ENCODE results near the gene ARHGAP25.

ARHGAP25 gene

GRCh38 chr2:68741805-68742306 lies 7.2 kb downstream of the ARHGAP25 start:
- DNase-seq = no peak

GRCh38 chr2:68742626-68743415 lies 8.2 kb downstream of the ARHGAP25 start:
- no peak for TF ChIP-seq POLR2A (IDR thresholded peaks at IDR 0.05; ENCODE audit: low read length)
- TF ChIP-seq GATA1 (IDR thresholded peaks at IDR 0.05; ENCODE audit: low read depth, low read length) = no peak
- no peak for DNase-seq

More at GRCh38 chr2:68741805-68742306, 7.2 kb downstream of the ARHGAP25 start:
- TF ChIP-seq POLR2A (IDR thresholded peaks at IDR 0.05; ENCODE audit: low read length) (no peak), GATA1 (IDR thresholded peaks at IDR 0.05; ENCODE audit: low read depth, low read length) (no peak)

GRCh38 chr2:68743531-68743930 lies 8.9 kb downstream of the ARHGAP25 start:
- DNase-seq = no peak
- TF ChIP-seq POLR2A (IDR thresholded peaks at IDR 0.05; ENCODE audit: low read length) (no peak), GATA1 (IDR thresholded peaks at IDR 0.05; ENCODE audit: low read depth, low read length) (no peak)

GRCh38 chr2:68744366-68744912 lies 9.8 kb downstream of the ARHGAP25 start:
- no peak for TF ChIP-seq GATA1 (IDR thresholded peaks at IDR 0.05; ENCODE audit: low read depth, low read length)
- TF ChIP-seq POLR2A (IDR thresholded peaks at IDR 0.05; ENCODE audit: low read length) = no peak
- DNase-seq = no peak

GRCh38 chr2:68745006-68745405 lies 10.4 kb downstream of the ARHGAP25 start:
- TF ChIP-seq POLR2A (IDR thresholded peaks at IDR 0.05; ENCODE audit: low read length) (no peak), GATA1 (IDR thresholded peaks at IDR 0.05; ENCODE audit: low read depth, low read length) (no peak)
- DNase-seq = no peak

GRCh38 chr2:68746408-68746807 lies 11.8 kb downstream of the ARHGAP25 start:
- TF ChIP-seq POLR2A (IDR thresholded peaks at IDR 0.05; ENCODE audit: low read length) = no peak
- TF ChIP-seq GATA1 (IDR thresholded peaks at IDR 0.05; ENCODE audit: low read depth, low read length) = no peak

GRCh38 chr2:68747413-68747812 lies 12.8 kb downstream of the ARHGAP25 start:
- no peak for DNase-seq
- TF ChIP-seq GATA1 (IDR thresholded peaks at IDR 0.05; ENCODE audit: low read depth, low read length) (no peak), POLR2A (IDR thresholded peaks at IDR 0.05; ENCODE audit: low read length) (no peak)

More at GRCh38 chr2:68746408-68746807, 11.8 kb downstream of the ARHGAP25 start:
- no peak for DNase-seq

GRCh38 chr2:68747900-68748299 lies 13.3 kb downstream of the ARHGAP25 start:
- TF ChIP-seq GATA1 (IDR thresholded peaks at IDR 0.05; ENCODE audit: low read depth, low read length) (no peak), POLR2A (IDR thresholded peaks at IDR 0.05; ENCODE audit: low read length) (no peak)
- no peak for DNase-seq

- TF ChIP-seq GATA1 (IDR thresholded peaks at IDR 0.05; ENCODE audit: low read depth, low read length) = no peak
- DNase-seq = no peak
Observed at GRCh38 chr2:68748568-68748967, 14.0 kb downstream of the ARHGAP25 start.

- DNase-seq = no peak
Observed at GRCh38 chr2:68749345-68749744, 14.7 kb downstream of the ARHGAP25 start.

GRCh38 chr2:68750592-68751396 lies 16.2 kb downstream of the ARHGAP25 start:
- TF ChIP-seq GATA1 (IDR thresholded peaks at IDR 0.05; ENCODE audit: low read depth, low read length) = no peak
- no peak for TF ChIP-seq POLR2A (IDR thresholded peaks at IDR 0.05; ENCODE audit: low read length)
- no peak for DNase-seq

More at GRCh38 chr2:68749345-68749744, 14.7 kb downstream of the ARHGAP25 start:
- no peak for TF ChIP-seq GATA1 (IDR thresholded peaks at IDR 0.05; ENCODE audit: low read depth, low read length)
- no peak for TF ChIP-seq POLR2A (IDR thresholded peaks at IDR 0.05; ENCODE audit: low read length)

GRCh38 chr2:68751397-68752339 lies 17.1 kb downstream of the ARHGAP25 start:
- DNase-seq = peak; percentile 80 to 89
- TF ChIP-seq GATA1 (IDR thresholded peaks at IDR 0.05; ENCODE audit: low read depth, low read length) (no peak), POLR2A (IDR thresholded peaks at IDR 0.05; ENCODE audit: low read length) (no peak)

- TF ChIP-seq POLR2A (IDR thresholded peaks at IDR 0.05; ENCODE audit: low read length) (no peak), GATA1 (IDR thresholded peaks at IDR 0.05; ENCODE audit: low read depth, low read length) (no peak)
- DNase-seq = no peak
Observed at GRCh38 chr2:68753318-68753717, 18.7 kb downstream of the ARHGAP25 start.

Measured in erythroblast (primary cell).